Ascending aorta (tissue), 2 donors: ENCODE results near the gene CITED4. TPM values are rescaled to one million over a fixed set of nuclear protein-coding genes. Genes with fewer than 3 reads are reported as not detected.

Experiments
- DNase-seq, 2 donors: peaks; one replicate each; pipeline ENCODE4 v3.0.0-alpha.2; 2019; ENCODE audit warnings: low spot score in 2 of 2
- H3K27ac ChIP-seq, 2 donors: fragments of 200-600 bp; sonication (generic); one replicate each; pipeline ENCODE4 v1.5.1; 2016 to 2017; ENCODE audit warnings: mild to moderate bottlenecking in 1 of 2
- H3K27me3 ChIP-seq: fragments of 200-600 bp; sonication (generic); one replicate; pipeline ENCODE4 v1.5.1; 2017
- H3K36me3 ChIP-seq, 2 donors: fragments of 200-600 bp; sonication (generic); one replicate each; pipeline ENCODE4 v1.5.1; 2016
- H3K4me1 ChIP-seq, 2 donors: fragments of 200-600 bp; sonication (generic); one replicate each; pipeline ENCODE4 v1.5.1; 2016 to 2017; ENCODE audit warnings: mild to moderate bottlenecking in 1 of 2
- H3K4me3 ChIP-seq, 2 donors: fragments of 200-600 bp; sonication (generic); one replicate each; pipeline ENCODE4 v1.5.1; 2016 to 2017; ENCODE audit warnings: mild to moderate bottlenecking in 1 of 2
- H3K9me3 ChIP-seq, 2 donors: fragments of 200-600 bp; sonication (generic); one replicate each; pipeline ENCODE4 v1.5.1; 2016
- CTCF ChIP-seq, 3 experiments: fragments of 200-600 bp in 2 of 3; fragments of 450-650 bp in 1 of 3; sonication (generic) in 2 of 3; IDR thresholded peaks; one replicate each; pipeline ENCODE4 v1.5.1; 2016 to 2019; ENCODE audit warnings: antibody characterized with exemption in 3 of 3, mild to moderate bottlenecking in 1 of 3, moderate library complexity in 1 of 3
- intact Hi-C: fragments of 100-400 bp; cut with DNase I; formaldehyde crosslinking; loops from one replicate; pipeline ENCODE4 v1.15.1; 2023
- total RNA-seq: library from RNA; depleted of rRNA; stranded (reverse); fragments of >200 nt; gene quantifications from one replicate; pipeline ENCODE4 v1.1.0, GENCODE V29; 2016

The CITED4 gene
- total RNA-seq, 1 donor from 2014 or later, result 47.6 TPM

- intact Hi-C loops, result no loop called here
- DNase-seq, result no peak
- TF ChIP-seq CTCF (IDR thresholded peaks at IDR 0.05), result no peak
These were observed 17.0 kb downstream of the CITED4 start for GRCh38 chr1:40844887-40845878.

GRCh38 chr1:40844079-40844478, 18.1 kb downstream of the CITED4 start:
- DNase-seq, result no peak
- Histone ChIP-seq H3K36me3 (peaks cover 5 to 6% of the 10 kb centered on the region in 2 donors), H3K27me3 (no peaks in the 10 kb centered on the region), H3K27ac (no peak overlapping the region), H3K4me1 (peaks cover 0 to 3% of the 10 kb centered on the region in 2 donors), H3K4me3 (no peak overlapping the region), H3K9me3 (no peaks in the 10 kb centered on the region)
- intact Hi-C loops, result no loop called here
- TF ChIP-seq CTCF (IDR thresholded peaks at IDR 0.05), result no peak

More at GRCh38 chr1:40844887-40845878, 17.0 kb downstream of the CITED4 start:
- H3K4me1 ChIP-seq, result peaks cover 0 to 5% of the 10 kb centered on the region in 2 donors
- H3K27ac ChIP-seq, result no peak overlapping the region
- H3K4me3 ChIP-seq, result no peak overlapping the region
- H3K36me3 ChIP-seq, result no peaks in the 10 kb centered on the region
- H3K9me3 ChIP-seq, result no peaks in the 10 kb centered on the region
- H3K27me3 ChIP-seq, result no peaks in the 10 kb centered on the region

- Histone ChIP-seq H3K9me3 (no peaks in the 10 kb centered on the region), H3K4me1 (no peaks in the 10 kb centered on the region), H3K27ac (no peak overlapping the region), H3K36me3 (peaks cover 15 to 16% of the 10 kb centered on the region in 2 donors), H3K27me3 (no peaks in the 10 kb centered on the region), H3K4me3 (no peak overlapping the region)
- no peak for TF ChIP-seq CTCF (IDR thresholded peaks at IDR 0.05)
- intact Hi-C loops, result no loop called here
- DNase-seq, result no peak
These were observed 19.5 kb downstream of the CITED4 start for GRCh38 chr1:40842691-40843090.

- no peak overlapping the region for H3K4me3 ChIP-seq
- intact Hi-C loops, result no loop called here
- H3K4me1 ChIP-seq, result no peaks in the 10 kb centered on the region
- no peaks in the 10 kb centered on the region for H3K9me3 ChIP-seq
- no peak overlapping the region for H3K27ac ChIP-seq
- no peak for TF ChIP-seq CTCF (IDR thresholded peaks at IDR 0.05)
- no peak for DNase-seq
- no peaks in the 10 kb centered on the region for H3K27me3 ChIP-seq
- H3K36me3 ChIP-seq, result peaks cover 15 to 16% of the 10 kb centered on the region in 2 donors
These were observed 20.0 kb downstream of the CITED4 start for GRCh38 chr1:40842207-40842606.

GRCh38 chr1:40841602-40842001, 20.6 kb downstream of the CITED4 start:
- H3K27me3 ChIP-seq, result no peaks in the 10 kb centered on the region
- no peak overlapping the region for H3K4me3 ChIP-seq
- intact Hi-C loops, result no loop called here
- no peaks in the 10 kb centered on the region for H3K9me3 ChIP-seq
- no peaks in the 10 kb centered on the region for H3K4me1 ChIP-seq
- no peak for TF ChIP-seq CTCF (IDR thresholded peaks at IDR 0.05)
- no peak for DNase-seq
- H3K27ac ChIP-seq, result no peak overlapping the region
- peaks cover 15 to 16% of the 10 kb centered on the region in 2 donors for H3K36me3 ChIP-seq
